NCI-H446 (cell line): ENCODE results near the gene TBCK.
A peak's percentile ranks its signal among the peaks of the same experiment; 100 is the strongest.
"Not testable (repeated sequence)": the region's sequence is repeated elsewhere in the genome, so short reads cannot be mapped to it uniquely, and the experiment has no call there.

Experiments
- DNase-seq, 2 experiments: peaks; one replicate each; lab custom pipeline; 2025; lab: John Stamatoyannopoulos, UW

Gene TBCK

GRCh38 chr4:106222548-106222947, 93.5 kb downstream of the TBCK start:
- no peak for DNase-seq

DNA sequence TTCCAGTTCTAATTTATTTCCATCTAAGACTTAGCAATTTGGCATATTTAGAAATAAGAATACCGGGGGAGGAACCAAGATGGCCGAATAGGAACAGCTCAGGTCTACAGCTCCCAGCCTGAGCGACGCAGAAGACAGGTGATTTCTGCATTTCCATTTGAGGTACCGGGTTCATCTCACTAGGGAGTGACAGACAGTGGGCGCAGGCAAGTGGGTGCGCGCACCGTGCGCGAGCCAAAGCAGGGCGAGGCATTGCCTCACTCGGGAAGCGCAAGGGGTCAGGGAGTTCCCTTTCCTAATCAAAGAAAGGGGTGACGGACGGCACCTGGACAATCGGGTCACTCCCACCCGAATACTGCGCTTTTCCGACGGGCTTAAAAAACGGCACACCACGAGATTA, 102.7 kb downstream of the TBCK start:
- not testable (repeated sequence) for DNase-seq

DNA sequence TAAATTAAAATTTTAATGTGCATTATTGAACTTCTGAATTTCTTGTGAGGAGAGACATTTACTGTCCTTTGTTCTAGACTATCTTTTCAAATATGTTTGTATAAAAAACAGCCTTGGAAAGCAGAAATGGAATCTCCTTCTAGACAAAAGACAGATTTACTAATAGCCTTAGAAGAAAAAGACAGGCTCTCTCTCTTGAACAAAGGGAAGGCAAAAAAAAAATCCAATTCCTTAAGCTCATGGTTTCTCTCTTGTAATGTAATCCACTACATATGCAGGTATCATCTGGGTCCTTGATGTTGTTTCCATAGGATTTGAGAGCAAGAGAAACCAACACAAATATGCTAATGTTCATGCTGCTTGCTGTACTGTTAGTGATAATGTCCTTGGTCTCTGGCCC, 106.0 kb downstream of the TBCK start:
- DNase-seq = no peak

GRCh38 chr4:106208481-106209460, 107.2 kb downstream of the TBCK start:
- DNase-seq = no peak

DNA sequence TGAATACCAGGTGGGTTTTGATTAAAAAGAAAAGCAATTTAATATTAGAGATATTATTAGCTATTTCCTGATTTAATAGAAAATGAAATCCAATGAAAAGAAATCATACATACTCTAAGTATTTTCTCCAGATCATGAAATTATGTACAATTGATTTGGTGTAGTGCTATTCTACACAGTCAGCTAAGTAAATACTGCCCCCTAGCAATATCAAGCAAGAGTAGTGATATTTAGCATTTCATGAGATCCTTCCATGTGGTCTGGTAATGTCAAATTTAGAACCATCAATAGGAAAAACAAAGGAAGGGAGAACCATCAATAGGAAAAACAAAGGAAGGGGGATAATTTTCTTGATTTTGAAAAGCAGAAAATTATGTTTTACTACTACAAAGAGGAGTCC, 114.6 kb downstream of the TBCK start:
- DNase-seq = peak in 1 of 2 experiments; percentile 18

GRCh38 chr4:106195435-106195950, 120.5 kb downstream of the TBCK start:
- no peak for DNase-seq

DNA sequence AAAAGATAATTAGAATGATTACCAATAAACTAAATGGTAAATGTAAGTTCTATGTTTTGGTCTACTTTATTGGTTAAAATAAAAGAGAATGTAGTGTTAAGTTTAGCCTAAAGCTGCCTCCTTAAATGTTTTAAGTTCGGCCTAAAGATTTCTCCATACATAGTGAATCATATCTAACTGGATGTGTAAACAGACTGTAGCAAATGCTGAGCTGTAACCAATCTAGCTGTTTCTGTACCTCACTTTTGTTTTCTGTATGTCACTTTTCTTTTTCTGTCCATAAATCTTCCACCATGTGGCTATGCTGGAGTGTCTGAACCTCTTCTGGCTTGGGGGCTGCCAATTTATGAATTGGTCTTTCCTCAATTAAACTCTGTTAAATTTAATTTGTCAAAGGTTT, 121.2 kb downstream of the TBCK start:
- no peak for DNase-seq

DNA sequence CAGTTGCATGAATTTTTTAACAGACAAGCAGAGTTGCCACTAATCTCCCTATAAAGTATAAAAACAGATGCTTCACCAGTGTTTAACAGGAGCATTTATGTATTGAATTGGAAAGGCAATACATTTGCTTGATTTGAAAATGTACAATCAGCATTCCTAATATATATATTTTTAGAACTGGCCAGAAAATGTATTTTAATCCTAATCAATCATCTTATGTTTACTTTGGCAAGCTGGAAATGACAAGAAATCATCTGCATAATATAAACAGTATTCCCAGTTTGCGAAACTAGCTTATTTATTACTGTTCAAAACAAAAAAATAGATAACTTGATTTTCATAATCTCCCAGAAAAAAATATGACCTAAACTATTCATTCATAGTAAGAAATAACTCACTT, 123.9 kb downstream of the TBCK start:
- DNase-seq = no peak

DNA sequence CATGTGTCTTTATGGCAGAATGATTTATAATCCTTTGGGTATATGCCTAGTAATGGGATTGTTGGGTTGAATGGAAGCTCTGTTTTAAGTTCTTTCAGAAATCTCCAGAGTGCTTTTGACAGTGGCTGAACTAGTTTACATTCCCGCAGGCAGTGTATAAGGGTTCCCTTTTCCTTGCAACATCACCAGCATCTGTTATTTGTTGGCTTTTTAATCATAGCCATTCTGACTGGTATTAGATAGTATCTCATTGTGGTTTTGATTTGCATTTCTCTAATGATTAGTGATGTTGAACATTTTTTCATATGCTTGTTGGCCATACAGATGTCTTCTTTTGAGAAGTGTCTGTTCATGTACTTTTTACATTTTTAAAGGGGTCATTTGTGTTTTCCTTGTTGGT, 129.8 kb downstream of the TBCK start:
- DNase-seq = no peak

GRCh38 chr4:106183551-106183950, 132.5 kb downstream of the TBCK start:
- no peak for DNase-seq

- no peak for DNase-seq
Measured at GRCh38 chr4:106172861-106173260, 143.1 kb downstream of the TBCK start.

- DNase-seq = no peak
Measured at GRCh38 chr4:106165351-106166010, 150.5 kb downstream of the TBCK start.

DNA sequence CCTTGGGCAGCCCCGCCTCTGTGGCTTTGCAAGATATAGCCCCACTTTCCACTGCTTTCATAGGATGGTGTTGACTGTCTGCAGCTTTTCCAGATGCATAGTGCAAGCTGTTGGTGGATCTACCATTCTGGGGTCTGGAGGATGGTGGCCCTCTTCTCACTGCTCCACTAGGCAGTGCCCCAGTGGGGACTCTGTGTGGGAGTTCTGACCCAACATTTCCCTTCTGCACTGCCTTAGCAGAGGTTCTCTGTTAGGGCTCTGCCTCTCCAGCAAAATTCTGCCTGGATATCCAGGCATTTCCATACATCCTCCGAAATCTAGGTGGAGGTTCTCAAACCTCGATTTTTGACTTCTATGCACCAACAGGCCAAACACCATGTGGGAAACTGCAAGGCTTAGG, 153.7 kb downstream of the TBCK start:
- DNase-seq = no peak

DNA sequence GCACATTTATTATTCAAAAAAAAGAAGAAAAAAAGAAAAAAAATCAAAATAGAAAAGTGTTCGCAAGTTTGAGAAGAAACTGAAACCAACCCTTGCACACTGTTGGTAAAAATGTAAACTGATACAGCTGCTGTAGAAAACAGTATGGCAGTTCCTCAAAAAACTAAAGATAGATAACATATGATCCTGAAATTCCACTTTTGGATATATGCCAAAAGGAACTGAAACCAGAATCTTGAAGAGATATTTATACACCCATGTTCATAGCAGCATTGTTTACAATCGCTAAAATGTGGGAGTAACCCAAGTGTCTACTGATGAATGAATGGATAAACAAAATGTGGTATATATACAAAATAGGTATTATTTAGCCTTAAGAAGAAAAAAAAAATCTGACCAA, 155.4 kb downstream of the TBCK start:
- DNase-seq = no peak

DNA sequence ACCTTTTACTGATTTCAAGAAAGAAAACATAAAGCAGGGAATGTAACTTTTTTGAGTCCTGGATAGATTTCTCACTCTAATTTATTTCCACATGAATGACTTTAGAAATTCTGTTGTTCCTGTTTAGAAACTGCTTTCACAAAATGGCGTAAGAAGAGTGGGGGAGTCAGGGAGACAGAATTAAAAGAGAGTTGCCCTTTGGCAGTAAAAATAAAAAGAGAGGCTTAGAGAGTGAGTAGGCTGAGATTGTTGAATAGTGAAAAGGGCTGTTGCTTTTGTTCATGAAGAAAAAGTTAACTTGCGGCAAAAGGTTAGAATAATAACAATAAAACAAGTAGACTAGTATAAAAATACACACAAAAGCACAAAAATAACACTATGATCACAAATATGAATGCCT, 166.1 kb downstream of the TBCK start:
- DNase-seq = no peak

GRCh38 chr4:106149026-106149425, 167.0 kb downstream of the TBCK start:
- no peak for DNase-seq

GRCh38 chr4:106142616-106143127, 173.3 kb downstream of the TBCK start:
- no peak for DNase-seq

- DNase-seq = peak in 1 of 2 experiments; percentile 5
Measured at GRCh38 chr4:106140601-106141000, 175.4 kb downstream of the TBCK start.

DNA sequence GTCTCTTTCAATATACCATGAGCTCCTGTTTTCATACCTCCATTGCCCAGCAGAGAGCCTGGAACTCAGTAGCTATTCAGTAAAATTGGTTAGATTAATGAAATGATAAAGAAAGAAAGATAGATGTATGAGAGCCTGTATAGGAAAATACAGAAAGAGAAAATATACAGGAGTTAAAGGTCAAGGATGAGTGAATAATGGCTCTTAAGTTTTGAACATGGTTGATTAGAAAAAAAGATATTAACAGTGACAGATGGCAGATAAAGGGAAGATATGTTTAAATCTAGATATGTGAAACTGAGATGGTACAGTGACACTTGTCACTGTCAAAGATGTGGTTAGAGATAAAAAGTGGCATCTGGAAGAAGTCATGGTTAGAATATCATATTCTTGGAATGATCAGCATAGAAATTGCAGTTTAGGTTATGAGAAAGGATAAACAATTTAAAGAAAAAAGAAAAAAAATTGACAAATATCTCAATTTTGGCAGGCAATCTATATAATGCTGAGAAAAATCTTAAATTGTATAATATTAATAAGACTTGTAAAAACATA, 179.2 kb downstream of the TBCK start:
- DNase-seq = no peak

DNA sequence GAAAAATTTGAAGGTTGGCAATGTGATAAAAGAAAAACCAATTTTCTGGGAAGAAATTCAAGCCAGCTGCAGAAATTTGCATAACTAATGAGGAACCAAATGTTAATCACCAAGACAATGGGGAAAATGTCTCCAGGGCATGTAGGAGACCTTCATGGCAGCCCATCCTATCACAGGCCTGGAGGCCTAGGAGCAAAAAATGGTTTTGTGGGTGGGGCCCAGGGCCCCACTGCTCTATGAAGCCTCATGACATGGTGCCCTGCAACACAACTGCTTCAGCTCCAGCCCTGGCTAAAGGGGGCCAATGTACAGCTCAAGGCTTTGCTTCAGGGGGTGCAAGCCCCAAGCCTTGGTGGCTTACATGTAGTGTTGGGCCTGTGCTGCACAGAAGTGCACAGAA, 184.0 kb downstream of the TBCK start:
- DNase-seq = no peak

GRCh38 chr4:106126062-106126461, 189.9 kb downstream of the TBCK start:
- no peak for DNase-seq

DNA sequence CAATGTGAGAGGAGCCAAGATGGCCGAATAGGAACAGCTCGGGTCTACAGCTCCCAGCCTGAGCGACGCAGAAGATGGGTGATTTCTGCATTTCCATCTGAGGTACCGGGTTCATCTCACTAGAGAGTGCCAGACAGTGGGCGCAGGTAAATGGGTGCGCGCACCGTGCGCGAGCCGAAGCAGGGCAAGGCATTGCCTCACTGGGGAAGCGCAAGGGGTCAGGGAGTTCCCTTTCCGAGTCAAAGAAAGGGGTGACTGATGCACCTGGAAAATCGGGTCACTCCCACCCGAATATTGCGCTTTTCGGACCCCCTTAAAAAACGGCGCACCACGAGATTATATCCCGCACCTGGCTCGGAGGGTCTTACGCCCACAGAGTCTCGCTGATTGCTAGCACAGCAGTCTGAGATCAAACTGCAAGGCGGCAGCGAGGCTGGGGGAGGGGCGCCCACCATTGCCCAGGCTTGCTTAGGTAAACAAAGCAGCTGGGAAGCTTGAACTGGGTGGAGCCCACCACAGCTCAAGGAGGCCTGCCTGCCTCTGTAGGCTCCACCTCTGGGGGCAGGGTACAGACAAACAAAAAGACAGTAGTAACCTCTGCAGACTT, 196.0 kb downstream of the TBCK start:
- not testable (repeated sequence) for DNase-seq
